Measurements from ENCODE around the gene RPS4Y1. TPM values are rescaled to one million over a fixed set of nuclear protein-coding genes. Genes with fewer than 3 reads are reported as not detected.

Gene RPS4Y1
- 239 and 259 TPM in 2 replicates for total RNA-seq (2021; fragmentation: NEBNext Ultra II Directional; extraction: Animal tissue kit (Norgen Biotek cat#: 25700))
- polyA plus RNA-seq (2011; rRNA removed): 414 and 790 TPM in 2 replicates
- 570 TPM for polyA plus RNA-seq (2011; cell fraction: cytosol; rRNA removed)
- 171 TPM for polyA plus RNA-seq (2011; cell fraction: nucleus; rRNA removed)
- polyA plus RNA-seq (2012, experiment 1 of 2): 469 to 512 TPM (median 493 TPM) in 4 replicates
- polyA plus RNA-seq (2012, experiment 2 of 2): 212 TPM
- polyA plus RNA-seq (2013, experiment 1 of 2): 161 TPM
- polyA plus RNA-seq (2013, experiment 2 of 2): 158 TPM
- 410 and 511 TPM in 2 replicates for polyA minus RNA-seq (2011; rRNA and poly(A)+ RNA removed)
- 117 TPM for polyA minus RNA-seq (2011; cell fraction: cytosol; rRNA and poly(A)+ RNA removed)
- polyA minus RNA-seq (2011; cell fraction: nucleus; rRNA and poly(A)+ RNA removed): 112 TPM
- long read RNA-seq, experiment 1, transcript RPS4Y1-201 (7 exons, 1,305 nt): major isoform, 28 of 229 reads
- long read RNA-seq, experiment 1, transcript RPS4Y1-202 (7 exons, 811 nt): minor isoform, 7 of 229 reads
- long read RNA-seq, experiment 1, transcript RPS4Y1-203 (3 exons, 998 nt): minor isoform, 13 of 229 reads
- long read RNA-seq, experiment 1, partial matches to known transcripts: 174 of 229 reads
- long read RNA-seq, experiment 1, other reads (novel, unspliced or antisense): 7 of 229 reads
- long read RNA-seq, experiment 2, transcript RPS4Y1-202 (7 exons, 811 nt): minor isoform, 17 of 295 reads
- long read RNA-seq, experiment 2, transcript RPS4Y1-201 (7 exons, 1,305 nt): major isoform, 267 of 295 reads
- long read RNA-seq, experiment 2, partial matches to known transcripts: 4 of 295 reads
- long read RNA-seq, experiment 2, other reads (novel, unspliced or antisense): 6 of 295 reads

GRCh38 chrY:2841471-2841893 lies at the start of gene RPS4Y1:
TSS of gene RPS4Y1 (plus strand) at chrY:2841602. CDS start at chrY:2841625, 23 bp downstream.
- Histone ChIP-seq H2BK12ac (ENCODE audit: low read depth, low read length) (no peak within 1 kb of the TSS), H2BK120ac (replicated peaks; ENCODE audit: low read depth, low read length) (no peak within 1 kb of the TSS), H3K56ac (replicated peaks; ENCODE audit: insufficient read length, low read depth, low read length) (no peak within 1 kb of the TSS), H2AK5ac (ENCODE audit: low read depth, low read length) (peak within 1 kb of the TSS; percentile 90; the same call in 1 of the 2 replicates), H3K4me1 (replicated peaks in 1 of 4; ENCODE audit: control insufficient read depth in 3 of 4, insufficient read depth in 4 of 4, low read length in 3 of 4) (peaks cover 0 to 7% (median 2%) of the 10 kb centered on the region in 4 experiments; a peak in 3 of 7 replicates), H2BK15ac (ENCODE audit: low read length) (no peak within 1 kb of the TSS), H4K5ac (ENCODE audit: insufficient read length, low read depth, low read length) (peak within 1 kb of the TSS; percentile 37), H3K18ac (ENCODE audit: extremely low read depth, low read length) (0 out of 2 replicates have a peak within 1 kb of the TSS, but pooled peaks have one; percentile 13), H3K23me2 (ENCODE audit: low read depth, low read length) (0 out of 2 replicates have a peak, but pooled peaks cover 2% of the 10 kb centered on the region), H3K4ac (replicated peaks; ENCODE audit: insufficient read length, low read depth, low read length) (no peak within 1 kb of the TSS), H4K91ac (replicated peaks; ENCODE audit: insufficient read length, low read length) (no peak within 1 kb of the TSS), H3K9me3 (ENCODE audit: insufficient read depth in 2 of 2, low read depth in 1 of 2, low read length in 1 of 2) (no peaks in the 10 kb centered on the region), H3K4me2 (ENCODE audit: insufficient read depth in 1 of 2, low read depth in 2 of 2, low read length in 2 of 2) (peak within 1 kb of the TSS; percentile 65 to 92), H3K27ac (ENCODE audit: low read depth, low read length) (peak within 1 kb of the TSS; percentile 68), H3K79me2 (ENCODE audit: control insufficient read depth in 1 of 2, insufficient read depth in 2 of 2, low read length in 2 of 2) (peaks cover 24 to 51% of the 10 kb centered on the region in 2 experiments), H2BK20ac (ENCODE audit: low read length) (no peak within 1 kb of the TSS), H3K23ac (ENCODE audit: insufficient read length) (no peak within 1 kb of the TSS), H3K36me3 (ENCODE audit: control insufficient read depth in 2 of 4, insufficient read depth in 4 of 4, low read length in 3 of 4) (peaks cover 11 to 42% (median 34%) of the 10 kb centered on the region in 4 experiments), H4K8ac (ENCODE audit: extremely low read depth, insufficient read depth, low read length) (peak within 1 kb of the TSS; percentile 96; the same call in 1 of the 2 replicates), H3K9ac (replicated peaks in 1 of 4; ENCODE audit: extremely low read depth in 1 of 4, low read depth in 3 of 4, low read length in 3 of 4) (peak within 1 kb of the TSS; percentile 64 to 95 (median 88)), H2BK5ac (ENCODE audit: low read depth, low read length) (0 out of 2 replicates have a peak within 1 kb of the TSS, but pooled peaks have one; percentile 60), H3K27me3 (replicated peaks in 1 of 4; ENCODE audit: control insufficient read depth in 3 of 4, extremely low read depth in 1 of 4, insufficient read depth in 3 of 4, low read length in 3 of 4) (no peaks in the 10 kb centered on the region), H3K4me3 (ENCODE audit: extremely low read depth in 1 of 4, insufficient read depth in 2 of 4, low read depth in 3 of 4, low read length in 4 of 4) (peak within 1 kb of the TSS; percentile 79 to 94 (median 90)), H3K79me1 (ENCODE audit: low read depth, low read length) (no peaks in the 10 kb centered on the region; the same call in 1 of the 2 replicates), H4K20me1 (replicated peaks in 1 of 2; ENCODE audit: control insufficient read depth in 1 of 2, insufficient read depth in 2 of 2, low read length in 2 of 2) (peaks cover 3 to 4% of the 10 kb centered on the region in 2 experiments), H2AFZ (ENCODE audit: low read length) (peak within 1 kb of the TSS; percentile 57; the same call in 1 of the 2 replicates), H3K14ac (ENCODE audit: insufficient read length) (no peak within 1 kb of the TSS)
- ChIA-PET POLR2A (ENCODE audit: partially characterized antibody) (interaction anchor here (0.9 to 4.7 kb wide), 7 partner anchors 12 to 112 kb away, joined by 3 to 37 read pairs (median 3); no protein-coding TSS in a partner anchor), CTCF (ENCODE audit: partially characterized antibody) (interaction anchor here (1.1 kb wide), 1 partner anchor 41 kb away, joined by 3 read pairs; no protein-coding TSS in a partner anchor)
- FAIRE-seq (peak; percentile 84), DNase-seq (ENCODE audit: low read depth in 1 of 2, low spot score in 2 of 2) (peak in 1 of 2 experiments; percentile 56)
- 4% methylated on average over 22 of the region's 22 CpGs; no CpG with 5 or more reads in 1 of the 2 experiments for WGBS, 2 experiments (ENCODE audit: extremely low coverage in 1 of 2, insufficient coverage in 1 of 2, insufficient read length in 1 of 2, insufficient replicate concordance in 2 of 2, low coverage in 1 of 2, low lambda C conversion rate in 2 of 2, missing lambda C conversion rate in 1 of 2)
- TF ChIP-seq MAX (IDR thresholded peaks at IDR 0.05) (no peak), GABPA (IDR thresholded peaks at IDR 0.05; ENCODE audit: borderline replicate concordance, insufficient read depth, low read length) (peak; percentile 95)

Data from H1 (cell line).